Measurements from ENCODE around the gene MTA3.

MTA3 gene

GRCh38 chr2:42653039-42653438 is 84.6 kb downstream of the MTA3 start:
- no peaks in the 10 kb centered on the region for H3K4me1 ChIP-seq (ENCODE audit: low read length)
- TF ChIP-seq, protein P1, sequence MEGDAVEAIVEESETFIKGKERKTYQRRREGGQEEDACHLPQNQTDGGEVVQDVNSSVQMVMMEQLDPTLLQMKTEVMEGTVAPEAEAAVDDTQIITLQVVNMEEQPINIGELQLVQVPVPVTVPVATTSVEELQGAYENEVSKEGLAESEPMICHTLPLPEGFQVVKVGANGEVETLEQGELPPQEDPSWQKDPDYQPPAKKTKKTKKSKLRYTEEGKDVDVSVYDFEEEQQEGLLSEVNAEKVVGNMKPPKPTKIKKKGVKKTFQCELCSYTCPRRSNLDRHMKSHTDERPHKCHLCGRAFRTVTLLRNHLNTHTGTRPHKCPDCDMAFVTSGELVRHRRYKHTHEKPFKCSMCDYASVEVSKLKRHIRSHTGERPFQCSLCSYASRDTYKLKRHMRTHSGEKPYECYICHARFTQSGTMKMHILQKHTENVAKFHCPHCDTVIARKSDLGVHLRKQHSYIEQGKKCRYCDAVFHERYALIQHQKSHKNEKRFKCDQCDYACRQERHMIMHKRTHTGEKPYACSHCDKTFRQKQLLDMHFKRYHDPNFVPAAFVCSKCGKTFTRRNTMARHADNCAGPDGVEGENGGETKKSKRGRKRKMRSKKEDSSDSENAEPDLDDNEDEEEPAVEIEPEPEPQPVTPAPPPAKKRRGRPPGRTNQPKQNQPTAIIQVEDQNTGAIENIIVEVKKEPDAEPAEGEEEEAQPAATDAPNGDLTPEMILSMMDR (IDR thresholded peaks at IDR 0.05; ENCODE audit: low read depth, low read length): no peak
- H3K27ac ChIP-seq (ENCODE audit: low read length): no peak overlapping the region
- H3K79me2 ChIP-seq (ENCODE audit: low read length): no peaks in the 10 kb centered on the region
- no peak overlapping the region for H3K4me2 ChIP-seq (ENCODE audit: low read length)
- no peak overlapping the region for H3K4me3 ChIP-seq (ENCODE audit: low read length)
- peaks cover 3% of the 10 kb centered on the region; the same call in 1 of the 2 replicates for H4K20me1 ChIP-seq (ENCODE audit: insufficient read depth, low read length)
- peaks cover under 1% of the 10 kb centered on the region for H3K36me3 ChIP-seq (replicated peaks; ENCODE audit: low read depth, low read length)
- no peaks in the 10 kb centered on the region for H3K9me3 ChIP-seq (ENCODE audit: insufficient read depth, low read length)
- no peak overlapping the region for H2AFZ ChIP-seq (ENCODE audit: low read depth, low read length)
- no peaks in the 10 kb centered on the region for H3K27me3 ChIP-seq (ENCODE audit: low read depth, low read length)
- no peak overlapping the region for H3K9ac ChIP-seq (ENCODE audit: low read length)

DNA sequence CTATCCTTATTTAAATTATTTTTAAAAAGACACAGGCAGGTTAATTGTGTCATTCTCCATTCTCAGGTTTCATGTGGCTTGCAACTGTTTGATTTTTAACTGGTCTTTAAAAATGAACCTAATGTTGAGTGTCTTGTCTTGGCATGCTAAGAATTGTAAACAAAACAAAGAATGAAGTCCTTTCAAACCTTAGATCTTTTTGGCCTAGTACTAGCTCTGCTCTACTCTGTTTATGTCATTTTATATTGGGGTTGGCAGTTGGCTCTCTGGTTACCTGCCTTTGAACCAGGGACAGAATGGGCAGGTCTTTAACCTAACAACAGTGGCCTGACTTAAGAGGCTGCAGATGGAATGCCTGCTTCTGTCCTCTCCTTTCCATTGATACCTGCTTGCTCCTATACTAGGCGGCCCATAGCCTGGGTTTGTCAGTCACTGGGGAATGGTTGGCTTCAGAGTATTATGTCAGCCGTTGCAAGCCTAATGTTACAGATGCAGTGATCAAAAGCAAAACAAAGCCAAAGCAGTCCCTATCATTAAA is 85.5 kb downstream of the MTA3 start:
- no peak overlapping the region for H3K4me2 ChIP-seq (ENCODE audit: low read length)
- no peak overlapping the region for H2AFZ ChIP-seq (ENCODE audit: low read depth, low read length)
- H3K4me1 ChIP-seq (ENCODE audit: low read length): no peaks in the 10 kb centered on the region
- H3K27me3 ChIP-seq (ENCODE audit: low read depth, low read length): no peaks in the 10 kb centered on the region
- H4K20me1 ChIP-seq (ENCODE audit: insufficient read depth, low read length): peaks cover 3% of the 10 kb centered on the region; the same call in 1 of the 2 replicates
- H3K4me3 ChIP-seq (ENCODE audit: low read length): no peak overlapping the region
- no peak overlapping the region for H3K27ac ChIP-seq (ENCODE audit: low read length)
- peaks cover 5% of the 10 kb centered on the region for H3K36me3 ChIP-seq (replicated peaks; ENCODE audit: low read depth, low read length)
- no peaks in the 10 kb centered on the region for H3K79me2 ChIP-seq (ENCODE audit: low read length)
- no peaks in the 10 kb centered on the region for H3K9me3 ChIP-seq (ENCODE audit: insufficient read depth, low read length)
- TF ChIP-seq EZH2phosphoT487 (IDR thresholded peaks at IDR 0.05; ENCODE audit: low read depth): no peak
- TF ChIP-seq, protein P1 (IDR thresholded peaks at IDR 0.05; ENCODE audit: low read depth, low read length): no peak
- H3K9ac ChIP-seq (ENCODE audit: low read length): no peak overlapping the region

GRCh38 chr2:42658306-42658705 is 89.9 kb downstream of the MTA3 start:
- peaks cover 4% of the 10 kb centered on the region for H3K4me1 ChIP-seq (ENCODE audit: low read length)
- no peaks in the 10 kb centered on the region for H3K79me2 ChIP-seq (ENCODE audit: low read length)
- no peak overlapping the region for H3K4me2 ChIP-seq (ENCODE audit: low read length)

DNA sequence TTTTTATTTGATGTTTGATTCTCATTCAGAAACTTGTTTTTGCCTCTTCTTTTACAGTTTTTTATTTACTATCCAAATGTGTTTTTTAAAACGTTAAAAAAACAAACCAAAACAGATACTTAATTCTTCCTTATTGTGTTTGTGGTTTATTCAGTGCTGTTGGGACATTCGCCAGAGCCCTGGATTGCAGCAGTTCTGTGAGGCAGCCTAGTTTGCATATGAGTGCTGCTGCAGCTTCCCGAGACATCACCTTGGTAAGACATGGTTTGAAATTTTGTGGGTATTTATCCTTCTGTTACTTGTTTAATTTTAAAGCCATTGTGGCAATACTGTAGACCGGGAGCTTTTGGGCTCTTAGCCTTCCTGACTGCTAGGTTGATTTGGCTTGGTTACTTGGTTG is 91.2 kb downstream of the MTA3 start:
- H3K9me3 ChIP-seq (ENCODE audit: insufficient read depth, low read length): no peaks in the 10 kb centered on the region
- H2AFZ ChIP-seq (ENCODE audit: low read depth, low read length): no peak overlapping the region
- H4K20me1 ChIP-seq (ENCODE audit: insufficient read depth, low read length): peaks cover 9% of the 10 kb centered on the region; the same call in 1 of the 2 replicates
- H3K4me3 ChIP-seq (ENCODE audit: low read length): no peak overlapping the region
- H3K9ac ChIP-seq (ENCODE audit: low read length): no peak overlapping the region
- no peaks in the 10 kb centered on the region for H3K79me2 ChIP-seq (ENCODE audit: low read length)
- peaks cover 5% of the 10 kb centered on the region for H3K36me3 ChIP-seq (replicated peaks; ENCODE audit: low read depth, low read length)
- TF ChIP-seq, protein P1 (IDR thresholded peaks at IDR 0.05; ENCODE audit: low read depth, low read length): no peak
- TF ChIP-seq EZH2phosphoT487 (IDR thresholded peaks at IDR 0.05; ENCODE audit: low read depth): no peak
- no peak overlapping the region for H3K4me2 ChIP-seq (ENCODE audit: low read length)
- no peaks in the 10 kb centered on the region for H3K27me3 ChIP-seq (ENCODE audit: low read depth, low read length)
- H3K4me1 ChIP-seq (ENCODE audit: low read length): peaks cover 17% of the 10 kb centered on the region
- H3K27ac ChIP-seq (ENCODE audit: low read length): no peak overlapping the region

More at GRCh38 chr2:42658306-42658705, 89.9 kb downstream of the MTA3 start:
- peaks cover 3% of the 10 kb centered on the region; the same call in 1 of the 2 replicates for H4K20me1 ChIP-seq (ENCODE audit: insufficient read depth, low read length)
- H3K36me3 ChIP-seq (replicated peaks; ENCODE audit: low read depth, low read length): peaks cover 5% of the 10 kb centered on the region
- TF ChIP-seq, protein P1 (IDR thresholded peaks at IDR 0.05; ENCODE audit: low read depth, low read length): no peak
- no peak for TF ChIP-seq EZH2phosphoT487 (IDR thresholded peaks at IDR 0.05; ENCODE audit: low read depth)
- no peak overlapping the region for H3K4me3 ChIP-seq (ENCODE audit: low read length)
- no peak overlapping the region for H3K27ac ChIP-seq (ENCODE audit: low read length)
- H2AFZ ChIP-seq (ENCODE audit: low read depth, low read length): no peak overlapping the region
- no peaks in the 10 kb centered on the region for H3K27me3 ChIP-seq (ENCODE audit: low read depth, low read length)
- H3K9ac ChIP-seq (ENCODE audit: low read length): no peak overlapping the region
- H3K9me3 ChIP-seq (ENCODE audit: insufficient read depth, low read length): no peaks in the 10 kb centered on the region
